Fibroblast of lung (primary cell): ENCODE results near the gene IGLON5. TPM values are rescaled to one million over a fixed set of nuclear protein-coding genes. Genes with fewer than 3 reads are reported as not detected.

Experiments used
- DNase-seq, 2 donors: peaks; one replicate each; pipeline versions ENCODE4 v3.0.0 to v3.0.0-alpha.2; 2010; ENCODE audit warnings: low read depth in 2 of 2
- H2AFZ ChIP-seq: 2 replicates; pipeline ENCODE4 v1.5.1; 2012; ENCODE audit warnings: low read length, control low read depth, inconsistent platforms
- H3K27ac ChIP-seq: 2 replicates; pipeline ENCODE4 v1.5.1; 2011; ENCODE audit warnings: low read length, control low read depth; ENCODE audit not compliant: insufficient read depth
- H3K27me3 ChIP-seq: 2 replicates; pipeline ENCODE4 v1.5.1; 2011; ENCODE audit warnings: mild to moderate bottlenecking, low read length; ENCODE audit not compliant: control insufficient read depth, insufficient read depth
- H3K36me3 ChIP-seq: 2 replicates; pipeline ENCODE4 v1.5.1; 2011; ENCODE audit warnings: low read length; ENCODE audit not compliant: control insufficient read depth, insufficient read depth
- H3K4me1 ChIP-seq: 2 replicates; pipeline ENCODE4 v1.5.1; 2011; ENCODE audit warnings: low read length; ENCODE audit not compliant: control insufficient read depth, insufficient read depth; ENCODE audit errors: extremely low read depth
- H3K4me2 ChIP-seq: 2 replicates; pipeline ENCODE4 v1.5.1; 2011; ENCODE audit warnings: low read length, control low read depth; ENCODE audit not compliant: insufficient read depth; ENCODE audit errors: extremely low read depth
- H3K4me3 ChIP-seq, 4 experiments: fragments of 200-600 bp in 1 of 4; sonication (generic) in 1 of 4; replicated peaks in 1 of 4; 2 replicates each; pipeline ENCODE4 v1.5.1; 2011 to 2016; ENCODE audit warnings: low read length in 4 of 4, low read depth in 3 of 4, mild to moderate bottlenecking in 3 of 4, control low read depth in 2 of 4, inconsistent platforms in 1 of 4, mixed read lengths in 1 of 4; ENCODE audit not compliant: insufficient read depth in 1 of 4; ENCODE audit errors: control extremely low read depth in 1 of 4
- H3K79me2 ChIP-seq: 2 replicates; pipeline ENCODE4 v1.5.1; 2012; ENCODE audit warnings: mild to moderate bottlenecking, low read length, inconsistent platforms; ENCODE audit not compliant: control insufficient read depth, insufficient read depth
- H3K9ac ChIP-seq: 2 replicates; pipeline ENCODE4 v1.5.1; 2011; ENCODE audit warnings: mild to moderate bottlenecking, low read length, control low read depth; ENCODE audit not compliant: insufficient read depth
- H3K9me3 ChIP-seq: 2 replicates; pipeline ENCODE4 v1.5.1; 2012; ENCODE audit warnings: low read depth, low read length; ENCODE audit not compliant: control insufficient read depth, insufficient read depth
- H4K20me1 ChIP-seq: 2 replicates; pipeline ENCODE4 v1.5.1; 2011; ENCODE audit warnings: low read length; ENCODE audit not compliant: control insufficient read depth, insufficient read depth; ENCODE audit errors: extremely low read depth
- EZH2 ChIP-seq: IDR thresholded peaks from 2 replicates; pipeline ENCODE4 v1.5.1; 2012; ENCODE audit warnings: low read length, control low read depth, mild to moderate bottlenecking; ENCODE audit errors: missing control alignments
- polyA plus RNA-seq, 2 donors: library from polyadenylated mRNA; depleted of rRNA in 1 of 2; stranded (reverse) in 1 of 2; unstranded in 1 of 2; fragments of >200 nt; gene quantifications; 2 replicates each; pipeline ENCODE4 v1.2.1, GENCODE V29; 2011 to 2012; ENCODE audit warnings: missing spikeins in 1 of 2
- total RNA-seq: library from RNA; depleted of rRNA; stranded (reverse); fragments of >200 nt; gene quantifications from 2 replicates; pipeline ENCODE4 v1.2.1, GENCODE V29; 2014
- TF ChIP-seq, protein P1 (sequence below), 2 donors: IDR thresholded peaks in 1 of 2; conservative IDR thresholded peaks in 1 of 2; 1 replicate in 1 of 2; 2 replicates in 1 of 2; pipeline ENCODE4 v1.5.1; 2011 to 2012; ENCODE audit warnings: low read length in 2 of 2, control low read depth in 1 of 2, inconsistent platforms in 1 of 2, low read depth in 1 of 2, mild to moderate bottlenecking in 1 of 2

IGLON5 gene
- total and polyA plus RNA-seq, 2 donors (not counting 1 experiment from before 2014, with no cell fraction given): not detected

DNA sequence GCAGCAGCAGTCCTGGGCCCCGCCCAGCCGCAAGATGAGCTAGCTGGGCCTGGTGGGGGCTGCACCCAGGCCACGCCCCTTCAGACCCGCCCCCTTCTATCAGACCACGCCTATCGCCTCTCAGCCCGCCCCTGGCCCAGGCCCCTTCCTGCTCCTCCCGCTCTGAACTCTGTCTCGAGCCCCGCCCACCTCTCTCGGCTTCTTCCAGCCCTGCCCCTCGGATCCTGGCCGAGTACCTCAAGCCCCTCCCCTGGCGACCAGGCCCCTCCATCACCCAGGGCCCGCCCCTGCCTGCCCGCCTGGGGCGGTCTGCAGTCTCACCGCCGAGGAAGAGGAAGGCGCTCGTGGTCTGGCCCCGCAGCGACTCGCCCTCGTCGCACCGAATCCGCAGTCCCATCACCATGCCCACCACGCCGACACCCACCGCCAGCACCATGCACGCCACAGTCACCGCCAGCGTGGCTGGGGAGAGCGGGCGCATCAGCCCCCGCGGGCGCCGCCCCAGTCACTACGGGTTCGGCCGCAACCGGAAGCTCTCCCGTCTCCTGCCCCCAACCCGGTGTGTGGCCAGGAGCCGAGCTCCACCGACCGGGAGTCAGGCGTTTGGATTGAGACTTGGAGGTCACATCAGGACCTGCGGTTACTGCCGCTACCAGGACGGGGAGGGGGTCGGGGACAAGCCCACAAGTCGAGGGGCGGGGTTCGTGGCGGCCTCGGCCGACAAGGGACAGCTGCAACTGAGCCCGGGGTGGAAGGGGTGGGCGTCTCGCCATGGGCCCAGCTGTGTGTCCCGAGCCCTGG is 56.3 kb downstream of the IGLON5 start:
- TF ChIP-seq EZH2: no peak
- TF ChIP-seq, protein P1, sequence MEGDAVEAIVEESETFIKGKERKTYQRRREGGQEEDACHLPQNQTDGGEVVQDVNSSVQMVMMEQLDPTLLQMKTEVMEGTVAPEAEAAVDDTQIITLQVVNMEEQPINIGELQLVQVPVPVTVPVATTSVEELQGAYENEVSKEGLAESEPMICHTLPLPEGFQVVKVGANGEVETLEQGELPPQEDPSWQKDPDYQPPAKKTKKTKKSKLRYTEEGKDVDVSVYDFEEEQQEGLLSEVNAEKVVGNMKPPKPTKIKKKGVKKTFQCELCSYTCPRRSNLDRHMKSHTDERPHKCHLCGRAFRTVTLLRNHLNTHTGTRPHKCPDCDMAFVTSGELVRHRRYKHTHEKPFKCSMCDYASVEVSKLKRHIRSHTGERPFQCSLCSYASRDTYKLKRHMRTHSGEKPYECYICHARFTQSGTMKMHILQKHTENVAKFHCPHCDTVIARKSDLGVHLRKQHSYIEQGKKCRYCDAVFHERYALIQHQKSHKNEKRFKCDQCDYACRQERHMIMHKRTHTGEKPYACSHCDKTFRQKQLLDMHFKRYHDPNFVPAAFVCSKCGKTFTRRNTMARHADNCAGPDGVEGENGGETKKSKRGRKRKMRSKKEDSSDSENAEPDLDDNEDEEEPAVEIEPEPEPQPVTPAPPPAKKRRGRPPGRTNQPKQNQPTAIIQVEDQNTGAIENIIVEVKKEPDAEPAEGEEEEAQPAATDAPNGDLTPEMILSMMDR (conservative IDR thresholded peaks at IDR 0.05 in 1 of 2, IDR thresholded peaks at IDR 0.05 in 1 of 2; ENCODE audit: low read depth in 1 of 2, low read length in 2 of 2): no peak
- DNase-seq: peak; percentile 98
- Histone ChIP-seq H3K27me3 (no peaks in the 10 kb centered on the region), H3K4me2 (peak overlapping the region; percentile 82), H2AFZ (peak overlapping the region; percentile 98), H3K4me1 (peaks cover 9% of the 10 kb centered on the region), H3K36me3 (no peaks in the 10 kb centered on the region), H3K4me3 (peak overlapping the region; percentile 71 to 98 (median 82)), H4K20me1 (no peaks in the 10 kb centered on the region), H3K79me2 (peaks cover 4% of the 10 kb centered on the region), H3K27ac (peak overlapping the region; percentile 84), H3K9ac (peak overlapping the region; percentile 82), H3K9me3 (no peaks in the 10 kb centered on the region)

DNA sequence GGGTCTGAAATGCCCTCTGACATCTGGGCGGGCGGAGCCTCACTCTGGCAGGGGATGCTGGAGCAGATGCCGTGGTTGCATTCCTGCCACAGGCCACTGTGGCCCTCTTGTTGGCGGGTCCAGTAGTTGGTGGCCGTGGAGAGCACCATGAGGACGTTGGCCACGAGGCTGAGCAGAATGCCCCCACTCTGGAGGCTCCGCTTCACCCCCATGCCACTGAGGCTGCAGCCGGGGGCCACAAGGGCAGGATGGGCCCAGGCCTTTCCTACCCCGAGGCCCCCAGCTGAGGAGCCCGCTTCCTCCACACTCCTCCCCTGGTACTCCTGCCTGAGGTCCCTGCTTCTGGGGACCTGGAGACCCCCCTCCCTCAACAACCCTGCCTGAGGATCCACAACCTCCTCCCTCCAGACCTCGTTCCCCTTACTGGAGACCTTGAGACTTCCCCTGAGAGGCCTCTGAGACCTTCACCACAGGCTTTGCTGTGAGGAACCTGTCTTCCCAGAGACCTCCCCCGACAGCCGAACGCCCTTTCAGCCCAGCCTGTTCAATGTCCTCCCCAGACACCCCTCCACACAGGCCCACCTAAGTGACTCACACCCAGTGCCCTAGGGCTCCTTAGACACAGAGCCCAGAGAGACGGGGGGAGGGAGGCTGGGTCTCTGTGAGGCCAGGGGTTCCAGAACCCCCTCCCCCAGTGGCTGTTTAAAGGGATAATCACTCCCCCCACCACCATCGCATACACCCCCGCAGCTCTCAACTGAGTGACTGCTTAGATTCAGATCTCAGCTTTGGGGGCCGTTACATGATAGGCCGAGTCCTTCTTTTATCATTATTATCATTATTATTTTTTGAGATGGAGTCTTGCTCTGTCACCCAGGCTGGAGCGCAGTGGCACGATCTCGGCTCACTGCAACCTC is 57.2 kb downstream of the IGLON5 start, which contains the start of gene CLDND2:
TSS of gene CLDND2 (minus strand) at position 638 of the 917 bp plus-strand sequence. CDS start at position 212, 426 bp downstream.
- H3K79me2 ChIP-seq: peaks cover 4% of the 10 kb centered on the region
- H3K4me3 ChIP-seq: peak within 1 kb of the TSS; percentile 64 to 98 (median 80)
- no peaks in the 10 kb centered on the region for H3K36me3 ChIP-seq
- H3K27ac ChIP-seq: peak within 1 kb of the TSS; percentile 84
- H3K9me3 ChIP-seq: no peaks in the 10 kb centered on the region
- peak within 1 kb of the TSS; percentile 82 for H3K4me2 ChIP-seq
- no peak for DNase-seq
- H4K20me1 ChIP-seq: no peaks in the 10 kb centered on the region
- peak within 1 kb of the TSS; percentile 98 for H2AFZ ChIP-seq
- no peak for TF ChIP-seq EZH2
- TF ChIP-seq, protein P1 (conservative IDR thresholded peaks at IDR 0.05 in 1 of 2, IDR thresholded peaks at IDR 0.05 in 1 of 2; ENCODE audit: low read depth in 1 of 2, low read length in 2 of 2): no peak
- peaks cover 6% of the 10 kb centered on the region for H3K4me1 ChIP-seq
- H3K9ac ChIP-seq: peak within 1 kb of the TSS; percentile 82
- H3K27me3 ChIP-seq: no peaks in the 10 kb centered on the region

DNA sequence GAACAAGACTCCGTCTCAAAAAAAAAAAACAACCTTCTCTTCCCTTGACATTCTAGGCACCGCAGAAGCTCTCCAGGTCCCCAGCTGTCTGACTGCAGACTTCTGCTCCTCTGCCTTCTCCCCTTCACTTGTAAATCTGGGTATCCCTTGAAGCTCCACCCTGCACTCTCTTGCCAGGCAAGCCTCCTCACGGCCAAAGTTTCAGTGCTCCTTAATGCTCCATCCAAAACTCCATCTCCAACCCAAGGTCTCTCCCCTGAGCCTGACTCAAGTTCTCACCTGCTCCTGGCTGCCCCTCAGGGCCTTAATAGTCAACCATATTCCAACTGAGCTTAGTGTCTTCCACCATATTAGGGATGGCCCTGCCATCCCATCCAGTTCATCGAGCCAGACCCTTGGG is 58.8 kb downstream of the IGLON5 start:
- H4K20me1 ChIP-seq: no peaks in the 10 kb centered on the region
- no peaks in the 10 kb centered on the region for H3K9me3 ChIP-seq
- DNase-seq: no peak
- H3K4me1 ChIP-seq: peaks cover 6% of the 10 kb centered on the region
- H3K36me3 ChIP-seq: no peaks in the 10 kb centered on the region
- no peak overlapping the region for H3K9ac ChIP-seq
- H3K79me2 ChIP-seq: peaks cover 4% of the 10 kb centered on the region
- H3K4me3 ChIP-seq: no peak overlapping the region
- no peak for TF ChIP-seq EZH2
- TF ChIP-seq, protein P1 (conservative IDR thresholded peaks at IDR 0.05 in 1 of 2, IDR thresholded peaks at IDR 0.05 in 1 of 2; ENCODE audit: low read depth in 1 of 2, low read length in 2 of 2): no peak
- H2AFZ ChIP-seq: no peak overlapping the region
- no peak overlapping the region for H3K4me2 ChIP-seq
- no peak overlapping the region for H3K27ac ChIP-seq
- H3K27me3 ChIP-seq: no peaks in the 10 kb centered on the region
